ENCODE measurements around the gene CXCR4.
"Not testable (repeated sequence)": the region's sequence is repeated elsewhere in the genome, so short reads cannot be mapped to it uniquely, and the experiment has no call there.

Gene CXCR4

GRCh38 chr2:136114382-136114781, 3.6 kb downstream of the CXCR4 start:
- no peak for DNase-seq (ENCODE audit: low spot score)

GRCh38 chr2:136113209-136113971, 4.6 kb downstream of the CXCR4 start:
- DNase-seq (ENCODE audit: low spot score), result no peak

GRCh38 chr2:136112317-136113208, 5.4 kb downstream of the CXCR4 start:
- DNase-seq (ENCODE audit: low spot score), result no peak

GRCh38 chr2:136111711-136112110, 6.2 kb downstream of the CXCR4 start:
- no peak for DNase-seq (ENCODE audit: low spot score)

- no peak for DNase-seq (ENCODE audit: low spot score)
Observed at GRCh38 chr2:136110526-136110925, 7.4 kb downstream of the CXCR4 start.

- DNase-seq (ENCODE audit: low spot score), result no peak
Observed at GRCh38 chr2:136108463-136108862, 9.5 kb downstream of the CXCR4 start.

GRCh38 chr2:136107051-136108033, 10.6 kb downstream of the CXCR4 start:
- DNase-seq (ENCODE audit: low spot score), result no peak

- no peak for DNase-seq (ENCODE audit: low spot score)
Observed at GRCh38 chr2:136106505-136106904, 11.4 kb downstream of the CXCR4 start.

- no peak for DNase-seq (ENCODE audit: low spot score)
Observed at GRCh38 chr2:136104977-136105376, 13.0 kb downstream of the CXCR4 start.

- DNase-seq (ENCODE audit: low spot score), result no peak
Observed at GRCh38 chr2:136101042-136101441, 16.9 kb downstream of the CXCR4 start.

- no peak for DNase-seq (ENCODE audit: low spot score)
Observed at GRCh38 chr2:136098441-136098840, 19.5 kb downstream of the CXCR4 start.

GRCh38 chr2:136093583-136093982, 24.4 kb downstream of the CXCR4 start:
- no peak for DNase-seq (ENCODE audit: low spot score)

- no peak for DNase-seq (ENCODE audit: low spot score)
Observed at GRCh38 chr2:136091899-136092298, 26.1 kb downstream of the CXCR4 start.

- DNase-seq (ENCODE audit: low spot score), result not testable (repeated sequence)
Observed at GRCh38 chr2:136087901-136088460, 30.0 kb downstream of the CXCR4 start.

- DNase-seq (ENCODE audit: low spot score), result no peak
Observed at GRCh38 chr2:136086253-136087016, 31.5 kb downstream of the CXCR4 start.

GRCh38 chr2:136085453-136086209, 32.3 kb downstream of the CXCR4 start:
- DNase-seq (ENCODE audit: low spot score), result no peak

GRCh38 chr2:136081582-136082210, 36.3 kb downstream of the CXCR4 start:
- no peak for DNase-seq (ENCODE audit: low spot score)

GRCh38 chr2:136080114-136080513, 37.8 kb downstream of the CXCR4 start:
- no peak for DNase-seq (ENCODE audit: low spot score)

- DNase-seq (ENCODE audit: low spot score), result no peak
Observed at GRCh38 chr2:136077107-136077506, 40.8 kb downstream of the CXCR4 start.

GRCh38 chr2:136075476-136075875, 42.5 kb downstream of the CXCR4 start:
- DNase-seq (ENCODE audit: low spot score), result no peak
